ENCODE measurements around the gene LENG8. TPM values are rescaled to one million over a fixed set of nuclear protein-coding genes. Genes with fewer than 3 reads are reported as not detected.
A peak's percentile ranks its signal among the peaks of the same experiment; 100 is the strongest.

LENG8 gene
- total and polyA plus RNA-seq, 2 of the 8 experiments (the other 6 are each of a cell fraction or from before 2014, with no cell fraction given): 62.2 to 108 TPM

- TF ChIP-seq GTF2F1 (IDR thresholded peaks at IDR 0.05; ENCODE audit: borderline replicate concordance, low read depth, low read length) (no peak), POLR2A (IDR thresholded peaks at IDR 0.05; ENCODE audit: control extremely low read depth in 1 of 2, low read depth in 2 of 2, low read length in 2 of 2) (peak; percentile 43 to 57; a peak in 2 of 3 replicates), BACH1 (IDR thresholded peaks at IDR 0.05; ENCODE audit: low read length) (no peak), CEBPB (IDR thresholded peaks at IDR 0.05; ENCODE audit: low read depth, low read length) (no peak), TBP (IDR thresholded peaks at IDR 0.05; ENCODE audit: low read depth, low read length) (peak; percentile 66), RNF2 (IDR thresholded peaks at IDR 0.05; ENCODE audit: borderline replicate concordance, low read depth, low read length, missing control alignments, poor library complexity, severe bottlenecking) (no peak), YY1 (IDR thresholded peaks at IDR 0.05; ENCODE audit: low read depth, low read length) (no peak)
- TF ChIP-seq, protein P1, sequence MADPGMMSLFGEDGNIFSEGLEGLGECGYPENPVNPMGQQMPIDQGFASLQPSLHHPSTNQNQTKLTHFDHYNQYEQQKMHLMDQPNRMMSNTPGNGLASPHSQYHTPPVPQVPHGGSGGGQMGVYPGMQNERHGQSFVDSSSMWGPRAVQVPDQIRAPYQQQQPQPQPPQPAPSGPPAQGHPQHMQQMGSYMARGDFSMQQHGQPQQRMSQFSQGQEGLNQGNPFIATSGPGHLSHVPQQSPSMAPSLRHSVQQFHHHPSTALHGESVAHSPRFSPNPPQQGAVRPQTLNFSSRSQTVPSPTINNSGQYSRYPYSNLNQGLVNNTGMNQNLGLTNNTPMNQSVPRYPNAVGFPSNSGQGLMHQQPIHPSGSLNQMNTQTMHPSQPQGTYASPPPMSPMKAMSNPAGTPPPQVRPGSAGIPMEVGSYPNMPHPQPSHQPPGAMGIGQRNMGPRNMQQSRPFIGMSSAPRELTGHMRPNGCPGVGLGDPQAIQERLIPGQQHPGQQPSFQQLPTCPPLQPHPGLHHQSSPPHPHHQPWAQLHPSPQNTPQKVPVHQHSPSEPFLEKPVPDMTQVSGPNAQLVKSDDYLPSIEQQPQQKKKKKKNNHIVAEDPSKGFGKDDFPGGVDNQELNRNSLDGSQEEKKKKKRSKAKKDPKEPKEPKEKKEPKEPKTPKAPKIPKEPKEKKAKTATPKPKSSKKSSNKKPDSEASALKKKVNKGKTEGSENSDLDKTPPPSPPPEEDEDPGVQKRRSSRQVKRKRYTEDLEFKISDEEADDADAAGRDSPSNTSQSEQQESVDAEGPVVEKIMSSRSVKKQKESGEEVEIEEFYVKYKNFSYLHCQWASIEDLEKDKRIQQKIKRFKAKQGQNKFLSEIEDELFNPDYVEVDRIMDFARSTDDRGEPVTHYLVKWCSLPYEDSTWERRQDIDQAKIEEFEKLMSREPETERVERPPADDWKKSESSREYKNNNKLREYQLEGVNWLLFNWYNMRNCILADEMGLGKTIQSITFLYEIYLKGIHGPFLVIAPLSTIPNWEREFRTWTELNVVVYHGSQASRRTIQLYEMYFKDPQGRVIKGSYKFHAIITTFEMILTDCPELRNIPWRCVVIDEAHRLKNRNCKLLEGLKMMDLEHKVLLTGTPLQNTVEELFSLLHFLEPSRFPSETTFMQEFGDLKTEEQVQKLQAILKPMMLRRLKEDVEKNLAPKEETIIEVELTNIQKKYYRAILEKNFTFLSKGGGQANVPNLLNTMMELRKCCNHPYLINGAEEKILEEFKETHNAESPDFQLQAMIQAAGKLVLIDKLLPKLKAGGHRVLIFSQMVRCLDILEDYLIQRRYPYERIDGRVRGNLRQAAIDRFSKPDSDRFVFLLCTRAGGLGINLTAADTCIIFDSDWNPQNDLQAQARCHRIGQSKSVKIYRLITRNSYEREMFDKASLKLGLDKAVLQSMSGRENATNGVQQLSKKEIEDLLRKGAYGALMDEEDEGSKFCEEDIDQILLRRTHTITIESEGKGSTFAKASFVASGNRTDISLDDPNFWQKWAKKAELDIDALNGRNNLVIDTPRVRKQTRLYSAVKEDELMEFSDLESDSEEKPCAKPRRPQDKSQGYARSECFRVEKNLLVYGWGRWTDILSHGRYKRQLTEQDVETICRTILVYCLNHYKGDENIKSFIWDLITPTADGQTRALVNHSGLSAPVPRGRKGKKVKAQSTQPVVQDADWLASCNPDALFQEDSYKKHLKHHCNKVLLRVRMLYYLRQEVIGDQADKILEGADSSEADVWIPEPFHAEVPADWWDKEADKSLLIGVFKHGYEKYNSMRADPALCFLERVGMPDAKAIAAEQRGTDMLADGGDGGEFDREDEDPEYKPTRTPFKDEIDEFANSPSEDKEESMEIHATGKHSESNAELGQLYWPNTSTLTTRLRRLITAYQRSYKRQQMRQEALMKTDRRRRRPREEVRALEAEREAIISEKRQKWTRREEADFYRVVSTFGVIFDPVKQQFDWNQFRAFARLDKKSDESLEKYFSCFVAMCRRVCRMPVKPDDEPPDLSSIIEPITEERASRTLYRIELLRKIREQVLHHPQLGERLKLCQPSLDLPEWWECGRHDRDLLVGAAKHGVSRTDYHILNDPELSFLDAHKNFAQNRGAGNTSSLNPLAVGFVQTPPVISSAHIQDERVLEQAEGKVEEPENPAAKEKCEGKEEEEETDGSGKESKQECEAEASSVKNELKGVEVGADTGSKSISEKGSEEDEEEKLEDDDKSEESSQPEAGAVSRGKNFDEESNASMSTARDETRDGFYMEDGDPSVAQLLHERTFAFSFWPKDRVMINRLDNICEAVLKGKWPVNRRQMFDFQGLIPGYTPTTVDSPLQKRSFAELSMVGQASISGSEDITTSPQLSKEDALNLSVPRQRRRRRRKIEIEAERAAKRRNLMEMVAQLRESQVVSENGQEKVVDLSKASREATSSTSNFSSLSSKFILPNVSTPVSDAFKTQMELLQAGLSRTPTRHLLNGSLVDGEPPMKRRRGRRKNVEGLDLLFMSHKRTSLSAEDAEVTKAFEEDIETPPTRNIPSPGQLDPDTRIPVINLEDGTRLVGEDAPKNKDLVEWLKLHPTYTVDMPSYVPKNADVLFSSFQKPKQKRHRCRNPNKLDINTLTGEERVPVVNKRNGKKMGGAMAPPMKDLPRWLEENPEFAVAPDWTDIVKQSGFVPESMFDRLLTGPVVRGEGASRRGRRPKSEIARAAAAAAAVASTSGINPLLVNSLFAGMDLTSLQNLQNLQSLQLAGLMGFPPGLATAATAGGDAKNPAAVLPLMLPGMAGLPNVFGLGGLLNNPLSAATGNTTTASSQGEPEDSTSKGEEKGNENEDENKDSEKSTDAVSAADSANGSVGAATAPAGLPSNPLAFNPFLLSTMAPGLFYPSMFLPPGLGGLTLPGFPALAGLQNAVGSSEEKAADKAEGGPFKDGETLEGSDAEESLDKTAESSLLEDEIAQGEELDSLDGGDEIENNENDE (IDR thresholded peaks at IDR 0.05; ENCODE audit: insufficient replicate concordance, low read length): no peak
- TF ChIP-seq, protein P2, sequence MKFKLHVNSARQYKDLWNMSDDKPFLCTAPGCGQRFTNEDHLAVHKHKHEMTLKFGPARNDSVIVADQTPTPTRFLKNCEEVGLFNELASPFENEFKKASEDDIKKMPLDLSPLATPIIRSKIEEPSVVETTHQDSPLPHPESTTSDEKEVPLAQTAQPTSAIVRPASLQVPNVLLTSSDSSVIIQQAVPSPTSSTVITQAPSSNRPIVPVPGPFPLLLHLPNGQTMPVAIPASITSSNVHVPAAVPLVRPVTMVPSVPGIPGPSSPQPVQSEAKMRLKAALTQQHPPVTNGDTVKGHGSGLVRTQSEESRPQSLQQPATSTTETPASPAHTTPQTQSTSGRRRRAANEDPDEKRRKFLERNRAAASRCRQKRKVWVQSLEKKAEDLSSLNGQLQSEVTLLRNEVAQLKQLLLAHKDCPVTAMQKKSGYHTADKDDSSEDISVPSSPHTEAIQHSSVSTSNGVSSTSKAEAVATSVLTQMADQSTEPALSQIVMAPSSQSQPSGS (IDR thresholded peaks at IDR 0.05; ENCODE audit: low read length): no peak
Observed at GRCh38 chr19:54463531-54464043, 14.6 kb downstream of the LENG8 start, which contains the start of gene LENG9 (continued).

Measured in H1 (cell line).